ENCODE data around the gene ZBTB9. TPM values are rescaled to one million over a fixed set of nuclear protein-coding genes. Genes with fewer than 3 reads are reported as not detected.

Gene ZBTB9
- 5.5 and 5.9 TPM in 2 replicates for total RNA-seq

GRCh38 chr6:33454009-33454946 lies at the start of gene ZBTB9:
TSS of gene ZBTB9 (plus strand) at chr6:33454576. CDS start at chr6:33455101, 525 bp downstream.

GRCh38 chr6:33410711-33411631 lies 43.4 kb upstream of the ZBTB9 start, which contains the start of gene PHF1:
TSS of gene PHF1 (plus strand) at chr6:33411014. CDS start at chr6:33412264, 1,250 bp downstream.

GRCh38 chr6:33417903-33418689 lies 36.3 kb upstream of the ZBTB9 start, which contains the start of gene CUTA:
TSS of gene CUTA (minus strand) at chr6:33418107. CDS start at chr6:33418000, 107 bp downstream.

GRCh38 chr6:33419580-33420490 lies 34.5 kb upstream of the ZBTB9 start, which contains the start of gene SYNGAP1:
TSS of gene SYNGAP1 (plus strand) at chr6:33420065. CDS start at chr6:33420265, 200 bp downstream.

Other genes starting within 250 kb of the ZBTB9 start
- gene HSD17B8, start 249.9 kb upstream of the ZBTB9 start, total RNA-seq: 3.6 and 4.7 TPM in 2 replicates
- gene RING1, start 246.1 kb upstream of the ZBTB9 start, total RNA-seq: 17.6 and 23.9 TPM in 2 replicates
- gene VPS52, start 182.7 kb upstream of the ZBTB9 start, total RNA-seq: 30.0 and 35.5 TPM in 2 replicates
- gene RPS18, start 182.5 kb upstream of the ZBTB9 start, total RNA-seq: 6,632 and 6,752 TPM in 2 replicates
- gene B3GALT4, start 177.5 kb upstream of the ZBTB9 start, total RNA-seq: 2.1 and 3.3 TPM in 2 replicates
- gene WDR46, start 165.3 kb upstream of the ZBTB9 start, total RNA-seq: 89.8 and 104 TPM in 2 replicates
- 47.1 and 52.0 TPM in 2 replicates for gene PFDN6, start 165.0 kb upstream of the ZBTB9 start, total RNA-seq
- gene RGL2, start 155.6 kb upstream of the ZBTB9 start, total RNA-seq: 34.2 and 41.3 TPM in 2 replicates
- gene TAPBP, start 140.5 kb upstream of the ZBTB9 start, total RNA-seq: 33.2 and 55.3 TPM in 2 replicates
- 11.2 and 18.4 TPM in 2 replicates for gene ZBTB22, start 136.8 kb upstream of the ZBTB9 start, total RNA-seq
- 54.9 and 68.0 TPM in 2 replicates for gene DAXX, start 131.6 kb upstream of the ZBTB9 start, total RNA-seq
- gene KIFC1, start 62.8 kb upstream of the ZBTB9 start, total RNA-seq: 8.0 and 25.3 TPM in 2 replicates
- 7.6 and 12.4 TPM in 2 replicates for gene PHF1, start 43.6 kb upstream of the ZBTB9 start, total RNA-seq
- 46.1 and 59.4 TPM in 2 replicates for gene CUTA, start 36.5 kb upstream of the ZBTB9 start, total RNA-seq
- 1.6 and 2.2 TPM in 2 replicates for gene SYNGAP1, start 34.5 kb upstream of the ZBTB9 start, total RNA-seq
- gene BAK1, start 125.7 kb downstream of the ZBTB9 start, total RNA-seq: 16.8 and 24.3 TPM in 2 replicates
- gene ITPR3, start 166.7 kb downstream of the ZBTB9 start, total RNA-seq: 45.8 and 54.4 TPM in 2 replicates

Data from endothelial cell of coronary artery (primary cell).